ENCODE data around the gene ENTPD6. TPM values are rescaled to one million over a fixed set of nuclear protein-coding genes. Genes with fewer than 3 reads are reported as not detected.

The ENTPD6 gene
- total RNA-seq, 1 experiment from 2014 or later, result 86.6 TPM

- Mint-ChIP-seq H3K36me3 (ENCODE audit: insufficient read depth, unreplicated experiment) (peaks cover 15% of the 10 kb centered on the region), H3K4me1 (ENCODE audit: low read depth, unreplicated experiment) (peaks cover 23% of the 10 kb centered on the region), H3K27ac (ENCODE audit: unreplicated experiment) (peak overlapping the region; percentile 79), H3K4me3 (ENCODE audit: unreplicated experiment) (peak overlapping the region; percentile 91), H3K9me3 (ENCODE audit: unreplicated experiment) (no peaks in the 10 kb centered on the region), H3K27me3 (ENCODE audit: insufficient read depth, unreplicated experiment) (no peaks in the 10 kb centered on the region)
- TSS peak; percentile 58 for BruUV-seq (replicated peaks)
- peaks cover 18% of the 10 kb centered on the region for H3K4me1 ChIP-seq
- no peaks in the 10 kb centered on the region for H3K9me3 ChIP-seq
- TF ChIP-seq CTCF (IDR thresholded peaks at IDR 0.05; ENCODE audit: insufficient read depth in 1 of 2, low read depth in 1 of 2, low read length in 1 of 2, severe bottlenecking in 1 of 2, unreplicated experiment in 1 of 2), result no peak
- CTCF ChIA-PET, result interaction anchor here (0.6 to 2.5 kb wide), 9 partner anchors 11 to 253 kb away, joined by 3 to 23 read pairs (median 5); no protein-coding TSS in a partner anchor
- no peak for DNase-seq
- peak overlapping the region; percentile 91 for H3K4me3 ChIP-seq (ENCODE audit: low read depth, low read length)
- no peaks in the 10 kb centered on the region for H3K27me3 ChIP-seq (replicated peaks; ENCODE audit: control insufficient read depth, insufficient read depth, low read length)
- intact Hi-C loops (cut with micrococcal nuclease; ENCODE audit: unreplicated experiment), result loop anchor here (5.0 to 10.0 kb wide), 3 partner anchors 66 to 254 kb away; partner anchors contain the start of gene APMAP
- POLR2A ChIA-PET, result interaction anchor here (1.5 to 2.0 kb wide), 4 partner anchors 13 to 161 kb away, joined by 6 to 18 read pairs (median 7); partner anchors contain the start of genes ENTPD6 and GINS1
- no peaks in the 10 kb centered on the region for H3K36me3 ChIP-seq (ENCODE audit: control insufficient read depth, insufficient read depth, low read length)
Observed at GRCh38 chr20:25246182-25246999, 50.9 kb downstream of the ENTPD6 start.

- no peaks in the 10 kb centered on the region for H3K36me3 ChIP-seq (ENCODE audit: control insufficient read depth, insufficient read depth, low read length)
- ChIA-PET POLR2A (interaction anchor here (0.7 to 2.0 kb wide), 7 partner anchors 14 to 182 kb away, joined by 3 to 18 read pairs (median 6); partner anchors contain the start of genes ENTPD6 and GINS1), CTCF (interaction anchor here (0.6 to 2.5 kb wide), 13 partner anchors 12 to 254 kb away, joined by 3 to 23 read pairs (median 5); partner anchors contain the start of genes APMAP and ENTPD6)
- Mint-ChIP-seq H3K4me3 (ENCODE audit: unreplicated experiment) (peak overlapping the region; percentile 91), H3K27me3 (ENCODE audit: insufficient read depth, unreplicated experiment) (no peaks in the 10 kb centered on the region), H3K27ac (ENCODE audit: unreplicated experiment) (peak overlapping the region; percentile 79), H3K36me3 (ENCODE audit: insufficient read depth, unreplicated experiment) (peaks cover 17% of the 10 kb centered on the region), H3K4me1 (ENCODE audit: low read depth, unreplicated experiment) (peaks cover 17% of the 10 kb centered on the region), H3K9me3 (ENCODE audit: unreplicated experiment) (no peaks in the 10 kb centered on the region)
- H3K9me3 ChIP-seq, result no peaks in the 10 kb centered on the region
- peaks cover 19% of the 10 kb centered on the region for H3K4me1 ChIP-seq
- peak overlapping the region; percentile 91 for H3K4me3 ChIP-seq (ENCODE audit: low read depth, low read length)
- TF ChIP-seq CTCF (IDR thresholded peaks at IDR 0.05; ENCODE audit: insufficient read depth in 1 of 2, low read depth in 1 of 2, low read length in 1 of 2, severe bottlenecking in 1 of 2, unreplicated experiment in 1 of 2), result peak; percentile 59 to 91
- no peaks in the 10 kb centered on the region for H3K27me3 ChIP-seq (replicated peaks; ENCODE audit: control insufficient read depth, insufficient read depth, low read length)
- BruUV-seq (replicated peaks), result no TSS peak
- DNase-seq, result peak; percentile 83
- intact Hi-C loops (cut with micrococcal nuclease; ENCODE audit: unreplicated experiment), result loop anchor here (1.0 to 10.0 kb wide), 6 partner anchors 13 to 255 kb away; partner anchors contain the start of genes APMAP and ENTPD6
Observed at GRCh38 chr20:25247000-25247517, 51.5 kb downstream of the ENTPD6 start.

- Mint-ChIP-seq H3K9me3 (ENCODE audit: unreplicated experiment) (no peaks in the 10 kb centered on the region), H3K27me3 (ENCODE audit: insufficient read depth, unreplicated experiment) (no peaks in the 10 kb centered on the region), H3K36me3 (ENCODE audit: insufficient read depth, unreplicated experiment) (peaks cover 22% of the 10 kb centered on the region), H3K4me1 (ENCODE audit: low read depth, unreplicated experiment) (peaks cover 15% of the 10 kb centered on the region), H3K4me3 (ENCODE audit: unreplicated experiment) (peak overlapping the region; percentile 91), H3K27ac (ENCODE audit: unreplicated experiment) (peak overlapping the region; percentile 79)
- H3K27me3 ChIP-seq (replicated peaks; ENCODE audit: control insufficient read depth, insufficient read depth, low read length), result no peaks in the 10 kb centered on the region
- no peaks in the 10 kb centered on the region for H3K36me3 ChIP-seq (ENCODE audit: control insufficient read depth, insufficient read depth, low read length)
- peaks cover 24% of the 10 kb centered on the region for H3K4me1 ChIP-seq
- no peak for TF ChIP-seq CTCF (IDR thresholded peaks at IDR 0.05; ENCODE audit: insufficient read depth in 1 of 2, low read depth in 1 of 2, low read length in 1 of 2, severe bottlenecking in 1 of 2, unreplicated experiment in 1 of 2)
- ChIA-PET POLR2A (interaction anchor here (0.7 to 2.0 kb wide), 8 partner anchors 14 to 182 kb away, joined by 3 to 18 read pairs (median 6); partner anchors contain the start of genes ENTPD6 and GINS1), CTCF (interaction anchor here (0.7 to 2.5 kb wide), 13 partner anchors 9 to 255 kb away, joined by 3 to 23 read pairs (median 5); partner anchors contain the start of genes APMAP and ENTPD6)
- no peaks in the 10 kb centered on the region for H3K9me3 ChIP-seq
- intact Hi-C loops (cut with micrococcal nuclease; ENCODE audit: unreplicated experiment), result loop anchor here (1.0 to 10.0 kb wide), 6 partner anchors 13 to 255 kb away; partner anchors contain the start of genes APMAP and ENTPD6
- peak in 1 of 2 experiments; percentile 73 for DNase-seq
- BruUV-seq (replicated peaks), result no TSS peak
- peak overlapping the region; percentile 91 for H3K4me3 ChIP-seq (ENCODE audit: low read depth, low read length)
Observed at GRCh38 chr20:25247518-25247955, 52.0 kb downstream of the ENTPD6 start.

Data from Caco-2 (cell line).